ENCODE measurements around the gene KRT73.

KRT73 gene

DNA sequence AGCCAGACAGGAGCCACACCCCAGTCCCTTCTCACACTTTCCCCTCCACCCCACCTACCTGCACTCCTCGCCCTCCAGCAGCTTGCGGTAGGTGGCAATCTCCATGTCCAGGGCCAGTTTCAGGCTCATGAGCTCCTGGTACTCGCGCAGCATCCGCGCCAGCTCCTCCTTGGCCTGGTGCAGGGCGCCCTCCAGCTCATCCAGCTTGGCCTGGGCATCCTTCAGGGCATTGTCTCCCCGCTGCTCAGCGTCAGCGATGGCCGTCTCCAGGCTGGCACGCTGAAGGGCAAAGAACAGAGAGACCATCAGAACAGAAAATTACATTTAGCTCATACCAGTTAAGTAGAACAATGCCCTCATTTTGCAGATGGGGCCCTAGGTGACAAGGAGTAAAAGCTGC is 50.2 kb downstream of the KRT73 start:
- no peak for DNase-seq (ENCODE audit: low read depth in 2 of 2)

DNA sequence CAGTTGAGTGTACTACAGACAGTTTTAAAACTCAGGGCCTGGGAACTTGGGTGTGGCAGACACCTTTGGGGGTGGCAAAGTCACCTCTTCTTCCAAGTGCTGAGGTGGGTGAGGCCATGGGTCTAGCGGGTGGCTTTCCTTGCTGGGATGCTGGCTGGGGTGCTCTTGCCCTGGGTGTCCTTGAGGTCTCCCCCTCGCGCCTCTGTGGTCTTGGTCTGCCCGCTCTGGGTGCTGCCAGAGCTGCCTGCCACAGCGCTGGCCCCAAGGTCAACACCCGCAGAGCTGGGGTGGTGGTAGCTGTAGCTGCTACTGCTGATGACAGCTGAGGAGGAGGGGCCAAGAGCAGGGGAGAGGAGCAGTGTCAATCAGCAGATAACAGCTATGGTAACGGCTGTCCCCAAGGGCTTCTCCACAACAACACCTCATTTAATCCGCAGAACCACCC is 51.5 kb downstream of the KRT73 start:
- no peak for DNase-seq (ENCODE audit: low read depth in 2 of 2)

DNA sequence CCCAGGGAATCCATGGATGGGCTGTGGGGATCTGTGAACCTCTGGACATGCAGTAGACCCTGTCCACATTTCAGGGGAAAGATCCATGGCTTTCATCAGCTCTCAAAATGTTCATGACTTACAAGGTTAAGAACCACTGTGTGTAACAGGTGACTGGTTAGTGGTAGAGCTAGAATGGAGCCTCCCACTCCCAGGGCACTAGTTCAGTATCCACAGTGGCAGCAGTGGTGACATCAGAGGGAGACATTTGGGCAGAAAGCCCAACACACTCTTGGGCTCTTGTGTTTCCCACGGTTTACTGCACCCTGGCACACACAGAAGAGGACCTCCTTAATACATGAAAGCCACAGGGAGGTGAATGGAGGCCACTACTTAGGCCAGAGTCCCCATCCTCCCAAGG is 53.8 kb downstream of the KRT73 start:
- DNase-seq (ENCODE audit: low read depth in 2 of 2) = no peak

DNA sequence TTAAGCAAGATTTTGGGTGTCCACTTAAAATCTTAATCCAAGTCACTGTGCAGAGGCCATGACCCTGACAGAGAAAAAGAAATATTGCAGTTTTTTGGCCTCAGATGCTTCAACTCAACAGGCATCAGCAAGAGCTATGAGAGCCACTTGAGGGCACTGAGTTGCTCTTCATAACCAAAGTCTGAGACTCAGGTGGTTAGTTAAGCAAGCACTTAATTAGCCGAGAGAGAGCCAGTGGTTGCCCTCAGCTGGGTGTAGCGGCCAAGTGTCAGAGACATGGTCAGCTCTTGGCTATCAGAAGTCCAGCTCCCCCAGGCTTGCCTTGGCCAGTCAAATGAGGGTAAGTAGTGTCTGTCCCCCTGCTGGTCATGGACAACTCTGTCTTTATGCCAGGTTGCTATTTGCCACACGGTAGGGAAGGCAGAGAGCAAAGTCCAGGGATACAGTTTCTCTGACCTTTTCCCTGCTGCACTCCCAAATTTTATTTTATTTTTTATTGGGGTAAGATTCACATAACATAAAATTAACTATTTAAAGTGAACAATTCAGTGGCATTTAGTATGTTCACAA is 56.4 kb downstream of the KRT73 start:
- DNase-seq (ENCODE audit: low read depth in 2 of 2) = no peak

DNA sequence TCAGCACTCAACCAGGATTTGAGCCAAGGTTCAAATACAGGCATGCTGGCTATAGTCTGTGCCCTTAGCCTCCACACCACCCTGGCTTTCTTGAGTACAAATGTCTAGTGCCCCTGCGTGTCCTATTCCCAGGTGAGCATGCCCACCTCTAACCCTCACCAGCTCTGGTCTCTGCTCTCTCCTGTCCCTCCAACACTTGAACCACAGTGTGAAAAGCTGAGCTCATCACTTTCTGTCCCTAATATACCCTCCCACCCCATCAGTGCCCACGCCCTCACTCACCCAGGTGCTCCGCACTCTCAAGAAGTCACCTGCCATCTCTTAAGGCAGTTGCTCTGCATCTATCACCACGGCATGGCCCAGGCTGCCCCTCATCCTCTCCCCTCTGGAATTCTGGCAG is 58.4 kb downstream of the KRT73 start:
- DNase-seq (ENCODE audit: low read depth in 2 of 2) = no peak

- no peak for DNase-seq (ENCODE audit: low read depth in 2 of 2)
These were observed 59.4 kb downstream of the KRT73 start for GRCh38 chr12:52558781-52559445.
